Nephron progenitor cell (in vitro differentiated cells): ENCODE results near the gene DIS3L.
A peak's percentile ranks its signal among the peaks of the same experiment; 100 is the strongest.

Source experiments
- DNase-seq: peaks from one replicate; pipeline ENCODE4 v3.0.0; 2021
- H3K27ac Mint-ChIP-seq: 2 replicates; pipeline ENCODE4 v1.8.0; 2021; ENCODE audit warnings: mild to moderate bottlenecking, moderate library complexity, mixed read lengths
- H3K27me3 Mint-ChIP-seq: 2 replicates; pipeline ENCODE4 v1.8.0; 2021; ENCODE audit warnings: mild to moderate bottlenecking, low read depth, mixed read lengths; ENCODE audit not compliant: poor library complexity
- H3K36me3 Mint-ChIP-seq: 2 replicates; pipeline ENCODE4 v1.8.0; 2021; ENCODE audit warnings: low read depth, mixed read lengths
- H3K4me1 Mint-ChIP-seq: 2 replicates; pipeline ENCODE4 v1.8.0; 2021; ENCODE audit warnings: mixed read lengths
- H3K4me3 Mint-ChIP-seq: 2 replicates; pipeline ENCODE4 v1.8.0; 2021; ENCODE audit warnings: mild to moderate bottlenecking, moderate library complexity, mixed read lengths
- H3K9me3 Mint-ChIP-seq: 2 replicates; pipeline ENCODE4 v1.8.0; 2021; ENCODE audit warnings: mild to moderate bottlenecking, moderate library complexity, mixed read lengths
- CTCF ChIP-seq: fragments of 200-600 bp; sonication (generic); IDR thresholded peaks from 2 replicates; pipeline ENCODE4 v1.5.0; 2021; ENCODE audit warnings: antibody characterized with exemption

The DIS3L gene

DNA sequence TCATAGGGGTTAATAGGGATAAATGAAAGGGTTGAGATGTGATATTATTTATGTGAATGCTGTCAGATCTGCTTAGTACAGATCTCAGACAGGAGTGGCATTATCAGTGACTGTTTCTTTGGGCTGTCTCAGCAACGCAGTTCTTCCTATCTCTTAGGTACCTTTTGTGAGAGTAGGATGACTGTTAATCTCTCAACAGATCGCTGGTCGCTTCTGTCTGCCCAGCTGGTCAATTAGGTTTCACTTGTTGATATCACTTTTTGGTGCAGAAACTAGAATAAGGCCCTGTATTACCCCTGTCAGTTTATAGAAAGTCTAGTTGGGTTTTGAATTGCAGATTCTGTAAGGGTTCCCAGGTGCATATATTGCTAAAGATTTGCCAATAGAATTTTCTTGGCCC is 16.5 kb downstream of the DIS3L start:
- TF ChIP-seq CTCF = no peak
- Mint-ChIP-seq H3K27me3 (peaks cover 3% of the 10 kb centered on the region), H3K36me3 (peaks cover 61% of the 10 kb centered on the region)

GRCh38 chr15:66310786-66311185 is 17.4 kb downstream of the DIS3L start:
- Mint-ChIP-seq H3K4me1 (no peaks in the 10 kb centered on the region), H3K27me3 (peaks cover 3% of the 10 kb centered on the region), H3K9me3 (no peaks in the 10 kb centered on the region), H3K27ac (no peak overlapping the region), H3K4me3 (no peak overlapping the region), H3K36me3 (peaks cover 65% of the 10 kb centered on the region)
- no peak for DNase-seq
- TF ChIP-seq CTCF = no peak

More for the DNA sequence above, 16.5 kb downstream of the DIS3L start:
- Mint-ChIP-seq H3K4me3 (no peak overlapping the region), H3K4me1 (no peaks in the 10 kb centered on the region), H3K27ac (no peak overlapping the region), H3K9me3 (no peaks in the 10 kb centered on the region)
- no peak for DNase-seq

GRCh38 chr15:66312144-66312543 is 18.8 kb downstream of the DIS3L start:
- no peak for DNase-seq
- Mint-ChIP-seq H3K36me3 (peaks cover 64% of the 10 kb centered on the region), H3K4me3 (no peak overlapping the region), H3K27me3 (peaks cover 3% of the 10 kb centered on the region), H3K4me1 (no peaks in the 10 kb centered on the region), H3K27ac (no peak overlapping the region), H3K9me3 (no peaks in the 10 kb centered on the region)
- TF ChIP-seq CTCF = no peak

DNA sequence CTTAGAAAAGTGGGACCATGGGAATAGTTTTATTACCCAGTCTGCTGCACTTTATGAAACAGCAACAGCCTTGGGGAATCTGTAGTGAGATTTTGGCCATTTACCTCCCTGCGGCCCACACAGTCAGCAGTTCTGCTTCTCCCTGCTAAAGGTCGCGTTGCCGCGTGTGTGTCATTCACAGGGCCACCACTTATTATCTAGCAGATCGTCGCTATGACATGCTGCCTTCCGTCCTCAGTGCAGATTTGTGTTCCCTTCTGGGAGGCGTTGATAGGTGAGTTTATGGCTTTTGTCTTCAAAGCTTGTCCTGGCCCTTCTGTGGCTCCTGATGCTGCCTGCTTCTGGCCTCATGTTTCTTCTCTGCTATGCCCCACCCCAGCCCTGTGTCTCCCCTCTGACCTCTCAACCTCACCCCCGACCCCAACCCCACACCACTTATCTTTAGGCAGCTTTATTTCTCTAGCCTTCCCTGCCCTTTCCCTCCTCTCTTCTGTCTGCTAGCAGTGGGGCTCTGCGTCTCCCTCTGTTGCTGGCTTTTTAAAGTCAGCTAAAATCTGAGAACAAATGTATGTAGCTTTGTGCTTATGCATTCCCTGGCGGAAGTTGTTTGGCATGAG is 30.1 kb downstream of the DIS3L start:
- H3K4me3 Mint-ChIP-seq = no peak overlapping the region
- peak overlapping the region; percentile 93 for H3K27ac Mint-ChIP-seq
- peak; percentile 43 for DNase-seq
- TF ChIP-seq CTCF = no peak
- H3K36me3 Mint-ChIP-seq = peaks cover 56% of the 10 kb centered on the region
- peaks cover 3% of the 10 kb centered on the region for H3K27me3 Mint-ChIP-seq
- no peaks in the 10 kb centered on the region for H3K9me3 Mint-ChIP-seq
- H3K4me1 Mint-ChIP-seq = peaks cover 18% of the 10 kb centered on the region

DNA sequence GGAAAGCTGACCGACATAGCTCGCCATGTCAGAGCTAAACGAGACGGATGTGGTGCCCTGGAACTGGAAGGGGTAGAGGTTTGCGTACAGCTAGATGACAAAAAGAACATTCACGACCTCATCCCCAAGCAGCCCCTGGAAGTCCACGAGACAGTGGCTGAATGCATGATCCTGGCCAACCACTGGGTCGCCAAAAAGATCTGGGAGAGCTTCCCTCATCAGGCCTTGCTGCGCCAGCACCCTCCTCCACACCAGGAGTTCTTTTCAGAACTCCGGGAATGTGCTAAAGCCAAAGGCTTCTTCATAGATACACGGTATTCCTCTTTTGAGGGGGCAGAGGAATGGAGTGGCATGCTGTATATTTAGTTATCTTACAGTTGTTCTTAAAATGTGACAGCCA is 32.7 kb downstream of the DIS3L start:
- no peak for TF ChIP-seq CTCF
- Mint-ChIP-seq H3K9me3 (no peaks in the 10 kb centered on the region), H3K27me3 (peaks cover 3% of the 10 kb centered on the region), H3K27ac (no peak overlapping the region), H3K4me3 (no peak overlapping the region), H3K4me1 (peaks cover 18% of the 10 kb centered on the region), H3K36me3 (peaks cover 51% of the 10 kb centered on the region)
- DNase-seq = no peak

- Mint-ChIP-seq H3K27me3 (peaks cover 3% of the 10 kb centered on the region), H3K27ac (no peak overlapping the region), H3K9me3 (no peaks in the 10 kb centered on the region), H3K4me1 (peaks cover 18% of the 10 kb centered on the region), H3K36me3 (peaks cover 58% of the 10 kb centered on the region), H3K4me3 (no peak overlapping the region)
- TF ChIP-seq CTCF = no peak
- DNase-seq = no peak
Measured at GRCh38 chr15:66327736-66328135, 34.4 kb downstream of the DIS3L start.
